ENCODE measurements around the gene GNRH2. TPM values are rescaled to one million over a fixed set of nuclear protein-coding genes. Genes with fewer than 3 reads are reported as not detected.

Gene GNRH2
- total and polyA plus RNA-seq, 2 donors (not counting 3 experiments of a cell fraction or from before 2014, with no cell fraction given) = 1.9 TPM; not detected in 1

DNA sequence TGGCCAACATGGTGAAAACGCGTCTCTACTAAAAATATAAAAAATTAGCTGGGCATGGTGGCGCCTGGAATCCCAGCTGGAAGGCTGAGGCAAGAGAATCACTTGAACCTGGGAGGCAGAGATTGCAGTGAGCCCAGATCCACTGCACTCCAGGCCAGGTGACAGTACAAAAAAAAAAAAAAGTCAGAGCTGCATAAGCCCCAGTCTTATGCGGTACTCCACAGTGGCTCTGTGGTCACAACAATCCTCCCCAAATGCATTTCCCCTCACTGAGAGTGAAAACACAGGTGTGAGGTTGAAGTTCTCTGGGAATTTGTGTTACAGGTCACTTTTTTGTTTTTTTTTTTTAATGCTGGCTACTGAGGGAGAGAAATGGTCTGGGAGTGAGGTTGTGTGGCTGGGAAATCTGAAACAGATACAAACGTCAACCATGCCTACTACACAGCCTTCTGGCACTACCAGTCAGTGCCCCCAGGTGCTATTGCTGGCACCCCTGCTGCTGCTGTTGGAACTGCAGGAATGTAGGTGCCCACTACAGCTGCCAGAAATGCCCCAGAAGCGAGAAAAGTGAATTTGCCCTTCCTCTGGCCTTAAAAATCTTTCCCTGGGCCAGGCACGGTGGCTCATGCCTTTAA lies 8.1 kb downstream of the GNRH2 start:
- no peak overlapping the region for H3K4me3 ChIP-seq (replicated peaks in 1 of 3; ENCODE audit: insufficient read depth in 1 of 3, low read depth in 1 of 3, low read length in 3 of 3)
- ChIA-PET POLR2A (no interaction called here), CTCF (interaction anchor here (0.6 to 3.4 kb wide), 3 partner anchors 64 to 579 kb away, joined by 4 to 59 read pairs (median 6); no protein-coding TSS in a partner anchor)
- no peaks in the 10 kb centered on the region for H3K27me3 ChIP-seq (ENCODE audit: control insufficient read depth in 2 of 2, insufficient read depth in 2 of 2, low read length in 2 of 2)
- intact Hi-C loops (cut with micrococcal nuclease) (no loop called here), dilution Hi-C loops (cut with MboI; ENCODE audit: extremely low pct_ligation_motif_present, low sequenced_read_pairs) (no loop called here)
- H3K9ac ChIP-seq (replicated peaks; ENCODE audit: extremely low read depth, insufficient read depth, low read length) = no peak overlapping the region
- FAIRE-seq = no peak
- BruUV-seq (replicated peaks) = no TSS peak
- no peaks in the 10 kb centered on the region for H4K20me1 ChIP-seq (replicated peaks; ENCODE audit: control insufficient read depth, extremely low read depth, insufficient read depth, low read length)
- H3K79me2 ChIP-seq (ENCODE audit: control insufficient read depth, insufficient read depth, low read length) = peaks cover 8% of the 10 kb centered on the region
- H3K4me2 ChIP-seq (ENCODE audit: insufficient read depth, low read length) = no peak overlapping the region
- no peaks in the 10 kb centered on the region for H3K9me3 ChIP-seq (replicated peaks; ENCODE audit: control insufficient read depth, insufficient read depth, low read length)
- no peak overlapping the region for H3K27ac ChIP-seq (ENCODE audit: insufficient read depth, low read depth, low read length)
- H3K4me1 ChIP-seq (ENCODE audit: control insufficient read depth, extremely low read depth, insufficient read depth, low read length) = peaks cover 5% of the 10 kb centered on the region
- H3K36me3 ChIP-seq (ENCODE audit: control insufficient read depth in 2 of 2, extremely low read depth in 1 of 2, insufficient read depth in 2 of 2, low read length in 2 of 2) = peaks cover 3 to 16% of the 10 kb centered on the region in 2 experiments
- H3K9me1 ChIP-seq (replicated peaks; ENCODE audit: control insufficient read depth, extremely low read depth, insufficient read depth, low read length) = no peaks in the 10 kb centered on the region
- no peak for DNase-seq (ENCODE audit: low read depth, low spot score)
- no peak overlapping the region for H2AFZ ChIP-seq (ENCODE audit: low read depth, low read length)
- no peak for TF ChIP-seq EZH2 (IDR thresholded peaks at IDR 0.05; ENCODE audit: borderline replicate concordance, low read depth, low read length, severe bottlenecking)
- TF ChIP-seq, protein P1, sequence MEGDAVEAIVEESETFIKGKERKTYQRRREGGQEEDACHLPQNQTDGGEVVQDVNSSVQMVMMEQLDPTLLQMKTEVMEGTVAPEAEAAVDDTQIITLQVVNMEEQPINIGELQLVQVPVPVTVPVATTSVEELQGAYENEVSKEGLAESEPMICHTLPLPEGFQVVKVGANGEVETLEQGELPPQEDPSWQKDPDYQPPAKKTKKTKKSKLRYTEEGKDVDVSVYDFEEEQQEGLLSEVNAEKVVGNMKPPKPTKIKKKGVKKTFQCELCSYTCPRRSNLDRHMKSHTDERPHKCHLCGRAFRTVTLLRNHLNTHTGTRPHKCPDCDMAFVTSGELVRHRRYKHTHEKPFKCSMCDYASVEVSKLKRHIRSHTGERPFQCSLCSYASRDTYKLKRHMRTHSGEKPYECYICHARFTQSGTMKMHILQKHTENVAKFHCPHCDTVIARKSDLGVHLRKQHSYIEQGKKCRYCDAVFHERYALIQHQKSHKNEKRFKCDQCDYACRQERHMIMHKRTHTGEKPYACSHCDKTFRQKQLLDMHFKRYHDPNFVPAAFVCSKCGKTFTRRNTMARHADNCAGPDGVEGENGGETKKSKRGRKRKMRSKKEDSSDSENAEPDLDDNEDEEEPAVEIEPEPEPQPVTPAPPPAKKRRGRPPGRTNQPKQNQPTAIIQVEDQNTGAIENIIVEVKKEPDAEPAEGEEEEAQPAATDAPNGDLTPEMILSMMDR (IDR thresholded peaks at IDR 0.05; ENCODE audit: extremely low read depth in 1 of 2, insufficient read depth in 1 of 2, low read depth in 1 of 2, low read length in 2 of 2) = no peak
- TF ChIP-seq, protein P2, sequence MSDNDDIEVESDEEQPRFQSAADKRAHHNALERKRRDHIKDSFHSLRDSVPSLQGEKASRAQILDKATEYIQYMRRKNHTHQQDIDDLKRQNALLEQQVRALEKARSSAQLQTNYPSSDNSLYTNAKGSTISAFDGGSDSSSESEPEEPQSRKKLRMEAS (IDR thresholded peaks at IDR 0.05; ENCODE audit: insufficient read depth, insufficient read length) = no peak
- TF ChIP-seq FOS (IDR thresholded peaks at IDR 0.05; ENCODE audit: borderline replicate concordance, insufficient read depth, low read length) = no peak
- TF ChIP-seq POLR2A (IDR thresholded peaks at IDR 0.05; ENCODE audit: low read depth, low read length) = no peak
- no peak for TF ChIP-seq POLR2AphosphoS5 (IDR thresholded peaks at IDR 0.05; ENCODE audit: insufficient read depth, low read depth, low read length)
